ENCODE results near the gene CDC6.

CDC6 gene

DNA sequence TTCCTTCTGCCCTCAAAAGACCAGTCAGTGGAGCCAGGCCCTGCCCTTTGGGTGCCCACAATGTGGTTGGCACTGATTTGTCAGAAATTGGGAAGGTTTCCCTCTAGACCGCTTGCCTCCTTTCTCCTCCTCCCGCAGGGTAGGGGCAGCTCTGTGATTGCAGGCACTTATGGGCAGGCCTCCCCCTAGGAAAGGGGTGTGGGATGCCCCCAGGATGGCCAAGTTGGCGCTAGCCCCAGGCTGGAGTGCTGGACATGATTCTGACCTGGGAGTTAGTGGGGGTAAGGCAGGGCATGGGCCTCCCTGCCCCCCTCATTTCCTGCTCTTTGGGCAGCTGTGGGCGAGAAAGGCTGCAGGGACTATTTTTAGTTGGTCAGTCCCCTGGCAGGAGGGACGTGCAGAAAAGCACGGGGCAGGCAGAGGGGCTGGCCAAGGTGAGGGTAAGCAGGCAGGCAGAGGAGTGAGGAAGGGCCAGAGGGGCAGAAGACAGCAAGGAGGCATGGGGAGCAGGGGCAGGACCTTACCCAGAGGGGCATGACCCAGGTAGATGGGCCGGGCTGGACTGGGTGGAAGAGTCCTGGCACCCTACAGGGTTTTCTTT lies 24.6 kb downstream of the CDC6 start:
- DNase-seq = no peak

DNA sequence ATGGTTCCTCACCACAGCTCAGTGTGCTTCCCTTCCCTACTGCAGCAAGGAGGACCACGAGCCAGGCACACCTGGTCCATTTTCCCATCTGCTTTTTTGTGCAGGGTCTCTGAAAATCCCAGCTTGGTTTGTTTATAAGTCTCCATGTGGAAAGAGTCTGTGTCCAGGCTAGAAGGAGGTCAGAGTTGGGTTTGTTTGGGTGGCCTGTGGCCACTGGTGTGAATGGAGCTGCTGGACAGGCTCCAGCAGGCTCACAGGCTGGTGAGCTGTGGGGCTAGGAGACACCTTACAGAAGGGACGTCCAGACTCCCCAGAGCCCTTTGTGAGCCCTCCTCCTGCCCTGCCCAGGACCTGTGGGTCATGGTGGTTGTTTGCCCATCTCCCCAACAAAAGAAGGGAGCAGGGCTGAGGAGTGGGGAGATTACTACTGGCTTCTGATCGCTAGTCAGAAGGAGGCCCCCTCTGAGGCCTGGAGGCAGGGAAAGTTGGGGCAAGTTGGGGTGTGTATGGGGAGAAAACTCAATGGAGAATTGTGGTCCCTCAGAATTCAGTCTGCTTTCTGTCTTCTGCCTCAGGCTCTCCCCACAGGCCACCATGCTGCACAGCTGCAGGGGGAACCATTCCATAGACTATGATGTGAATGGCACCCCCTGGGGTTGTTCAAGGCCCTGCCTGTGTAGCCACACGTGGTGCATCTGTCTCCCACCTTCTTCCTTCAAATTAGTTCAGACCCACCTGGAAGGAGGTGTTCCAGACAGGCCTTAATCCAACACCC lies 25.4 kb downstream of the CDC6 start:
- DNase-seq = no peak

DNA sequence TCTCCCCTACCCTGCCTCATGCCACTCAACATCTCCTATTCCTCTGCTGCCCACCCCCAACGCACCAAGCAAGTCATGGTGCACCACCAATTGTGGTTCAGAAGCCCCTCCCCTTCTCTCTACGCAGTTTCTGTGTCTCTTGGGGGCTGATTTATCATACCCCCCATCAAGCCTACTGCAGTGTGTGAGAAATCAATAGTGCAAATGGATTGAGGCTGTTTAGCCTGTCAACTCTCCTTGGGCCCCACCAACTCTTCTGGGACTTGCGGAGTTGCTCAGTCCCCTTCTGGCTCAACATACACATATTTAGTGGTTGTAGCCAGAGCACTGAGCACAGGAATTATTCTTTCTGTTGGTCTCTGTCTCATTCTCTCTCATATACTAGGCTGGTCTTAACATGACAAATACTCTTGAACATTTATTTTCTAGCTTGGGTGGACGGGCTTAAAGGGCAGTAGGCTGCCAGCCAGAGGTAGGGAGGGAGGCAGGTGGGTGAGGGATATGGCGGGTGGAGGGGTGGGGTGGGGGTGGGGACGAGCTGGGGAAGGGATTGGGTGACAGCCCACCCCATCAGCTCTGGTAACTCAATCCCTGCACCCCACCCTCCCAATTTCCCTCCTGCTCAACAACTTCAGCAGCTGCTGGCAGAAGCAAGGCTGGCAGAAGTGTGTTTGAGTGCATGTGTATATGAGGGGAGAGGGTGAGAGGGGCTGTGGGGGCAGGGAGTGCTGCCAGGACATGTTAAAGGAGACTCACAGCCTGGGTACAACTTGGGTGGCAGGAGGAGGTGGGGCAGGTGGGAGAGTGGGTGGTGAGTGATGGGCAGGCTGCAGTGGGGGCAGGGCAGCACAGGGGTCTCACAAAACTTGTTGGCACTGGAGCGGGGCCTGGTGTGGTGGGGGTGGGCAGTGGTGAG lies 26.2 kb downstream of the CDC6 start:
- no peak for DNase-seq

DNA sequence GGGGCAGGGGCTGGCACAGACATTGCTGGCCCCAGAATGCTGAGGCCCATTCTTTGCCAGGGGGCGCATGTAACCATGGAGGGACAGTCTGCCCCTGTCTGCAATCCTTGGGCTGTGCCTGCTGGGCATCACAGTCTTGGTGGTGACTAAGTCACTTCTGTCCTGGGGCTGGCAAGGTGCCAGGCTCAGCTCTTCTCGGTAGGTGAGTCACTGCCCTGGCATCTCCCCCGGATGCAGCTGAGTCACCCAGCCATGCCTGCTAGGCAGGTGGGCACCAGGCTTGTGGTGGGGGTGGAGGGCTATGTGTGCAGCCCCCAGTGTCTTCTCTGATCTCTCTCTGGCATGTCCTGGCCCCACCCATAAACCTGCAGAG lies 26.9 kb downstream of the CDC6 start:
- peak; percentile 86 to 88 for DNase-seq

DNA sequence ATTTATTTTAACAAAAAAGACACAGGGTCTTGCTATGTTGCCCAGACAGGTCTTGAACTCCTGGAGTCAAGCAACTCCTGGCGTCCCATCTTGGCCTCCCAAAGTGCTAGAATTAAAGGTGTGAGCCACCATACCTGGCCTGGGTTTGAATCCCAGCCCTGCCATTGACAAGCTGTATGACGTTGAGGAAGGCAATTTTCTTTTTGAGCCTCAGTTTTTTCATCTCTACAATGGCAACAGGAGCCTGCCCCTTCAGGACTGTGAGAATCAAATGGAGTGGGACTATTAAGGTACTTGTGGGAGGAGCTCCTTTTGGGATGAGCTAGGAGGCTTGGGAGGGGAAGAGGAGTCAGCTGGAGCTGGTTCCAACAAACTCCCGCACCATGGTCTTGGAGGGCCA lies 27.5 kb downstream of the CDC6 start:
- no peak for DNase-seq

DNA sequence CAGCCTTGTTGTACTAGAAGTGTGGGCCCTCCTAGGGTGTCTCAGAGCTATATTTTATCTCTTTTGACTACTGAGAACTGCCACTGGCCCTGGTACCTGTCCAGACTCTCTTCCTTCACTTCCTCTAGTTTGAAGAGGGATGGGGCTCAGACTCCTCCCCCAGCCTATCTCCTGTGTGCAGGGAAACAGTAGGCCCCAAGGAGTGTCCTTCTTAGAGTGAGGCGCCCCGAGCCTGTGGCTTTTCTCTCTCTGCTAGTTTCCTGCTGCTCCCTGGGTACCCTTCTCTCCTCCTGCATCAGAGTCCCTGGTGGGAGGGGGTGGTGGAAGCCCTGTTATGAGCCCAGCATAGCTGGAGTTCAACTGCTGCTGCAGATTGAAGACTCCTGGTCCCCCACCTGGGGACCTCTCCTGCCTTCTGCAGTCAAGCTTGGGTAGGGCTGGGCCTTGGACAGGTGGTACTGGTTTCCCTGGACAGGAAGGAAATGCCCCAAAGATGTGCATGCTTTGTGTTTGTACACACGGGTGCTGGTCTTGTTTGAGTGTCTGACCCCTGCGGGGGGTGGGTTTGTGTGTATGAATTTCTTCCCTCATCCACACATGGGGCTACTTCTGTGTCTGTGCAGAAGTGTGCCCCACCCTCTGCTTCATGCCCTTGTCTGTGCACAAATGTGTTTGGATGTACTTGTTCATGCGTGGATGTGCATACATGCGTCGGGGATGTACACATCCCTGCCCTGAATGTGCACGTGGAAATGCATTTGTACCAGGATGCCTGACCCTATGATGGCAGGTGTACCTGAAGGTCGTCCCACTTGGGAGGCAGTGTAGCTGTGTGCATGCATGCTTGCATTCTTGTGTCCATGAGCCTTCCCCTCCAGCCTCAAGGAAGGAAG lies 28.2 kb downstream of the CDC6 start:
- no peak for DNase-seq

DNA sequence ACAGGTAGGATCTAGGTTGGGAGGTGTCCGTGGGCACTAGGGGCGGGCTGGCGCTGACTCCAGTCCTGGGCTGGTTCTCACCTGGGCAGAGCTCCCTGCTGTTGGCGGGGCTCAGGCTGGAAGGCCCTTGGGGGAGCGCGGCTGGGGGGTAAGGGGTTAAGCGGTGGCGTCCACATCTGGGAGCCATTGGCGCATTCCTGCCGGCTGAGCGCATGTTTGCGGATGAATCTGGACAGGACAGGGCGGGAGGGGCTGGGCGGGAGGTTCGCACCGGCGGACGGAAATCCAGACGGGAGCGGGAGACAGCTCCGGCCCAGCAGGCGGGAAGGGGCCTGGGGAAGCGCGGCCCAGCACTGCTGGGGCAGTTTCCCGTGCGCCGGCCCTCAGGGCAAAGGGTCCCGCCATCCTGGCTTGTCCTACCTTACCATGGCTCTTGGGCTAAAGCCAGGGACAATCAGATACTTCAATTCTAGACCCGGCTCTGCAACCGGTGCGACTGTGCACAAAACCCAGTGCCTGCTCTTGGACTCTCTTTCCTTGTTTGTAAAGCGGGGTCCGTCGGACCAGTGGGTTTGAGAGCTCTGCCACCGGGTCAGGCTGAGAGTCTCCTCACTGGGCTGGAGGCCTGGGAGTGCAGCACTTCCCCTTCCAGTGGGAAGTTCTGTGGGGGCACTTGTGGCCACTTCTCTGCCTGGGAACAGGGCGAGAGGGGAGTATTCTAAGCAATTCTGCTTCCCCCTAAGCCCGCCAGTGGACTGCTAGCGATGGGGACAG lies 29.1 kb downstream of the CDC6 start:
- no peak for DNase-seq

DNA sequence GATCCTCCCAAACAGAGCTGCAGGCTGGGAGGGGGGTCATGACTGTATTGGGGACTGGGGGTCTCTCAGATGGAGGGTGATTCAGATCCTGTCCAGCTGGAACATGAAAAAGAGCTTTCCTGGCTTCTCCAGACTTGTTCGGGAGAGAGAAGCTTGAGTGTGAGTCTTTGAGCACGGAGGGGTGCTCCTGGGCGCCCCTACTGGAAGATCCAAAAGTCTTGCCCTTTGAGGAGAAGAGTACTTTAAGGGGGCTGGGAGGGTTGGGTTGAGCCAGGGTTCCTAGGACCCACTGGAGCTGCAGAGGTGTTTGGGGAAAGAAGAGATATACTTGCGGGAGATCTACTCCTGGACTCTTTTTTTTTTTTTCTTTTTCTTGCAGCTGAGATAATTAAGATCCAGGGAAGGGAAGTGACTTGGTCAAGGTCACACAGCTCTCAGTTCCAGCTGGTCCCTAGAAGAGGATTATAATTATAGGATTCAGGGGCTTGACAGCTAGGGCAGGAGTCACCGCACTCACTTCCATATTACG lies 29.7 kb downstream of the CDC6 start:
- peak in 1 of 2 experiments; percentile 57 for DNase-seq

DNA sequence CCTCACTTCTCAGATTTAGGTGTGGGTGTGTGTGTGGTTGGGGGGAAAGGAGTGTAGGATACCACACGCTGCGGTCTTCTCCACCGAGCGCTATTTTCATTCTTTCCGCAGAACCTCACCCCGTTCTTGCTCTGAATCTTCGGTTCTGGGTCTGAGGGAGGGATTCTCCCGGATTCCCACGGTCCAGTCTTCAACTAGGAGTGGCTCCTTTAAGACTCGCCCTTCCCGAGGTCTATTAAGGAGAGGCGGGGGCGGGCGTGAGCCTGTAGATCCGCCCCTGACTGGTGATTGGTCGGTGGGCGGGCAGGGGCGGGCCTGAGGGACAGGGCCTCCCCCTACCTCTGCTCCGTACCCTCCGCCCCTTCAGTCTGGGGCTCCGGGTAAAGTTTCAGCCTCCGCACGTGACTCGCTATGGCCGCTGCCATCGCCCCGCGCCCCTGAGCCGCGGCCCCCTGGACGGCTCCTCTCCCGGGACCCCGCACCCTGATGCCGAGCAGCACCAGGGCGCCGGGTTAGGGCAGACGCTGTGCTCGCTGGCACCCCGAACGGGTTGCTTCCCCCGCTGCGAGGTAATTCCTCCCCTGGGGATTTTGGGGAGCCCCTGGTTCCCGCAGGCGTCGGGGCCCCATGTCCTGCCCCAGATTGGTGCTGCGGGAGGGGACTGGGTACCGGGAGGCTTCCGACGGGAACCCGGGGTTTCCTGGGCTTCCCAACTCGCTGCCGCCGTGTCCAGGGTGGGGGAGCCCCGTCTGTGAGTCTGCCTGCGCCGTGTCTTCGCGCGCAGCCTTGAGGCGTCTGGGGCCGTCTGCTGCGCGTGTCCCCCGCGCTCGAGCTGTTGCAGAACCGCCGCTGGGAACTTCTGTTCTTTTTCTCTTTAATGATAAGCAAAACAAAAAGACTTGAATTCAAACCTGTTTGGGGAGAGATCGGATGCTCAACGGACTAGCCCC lies 30.5 kb downstream of the CDC6 start:
- DNase-seq = peak; percentile 94

DNA sequence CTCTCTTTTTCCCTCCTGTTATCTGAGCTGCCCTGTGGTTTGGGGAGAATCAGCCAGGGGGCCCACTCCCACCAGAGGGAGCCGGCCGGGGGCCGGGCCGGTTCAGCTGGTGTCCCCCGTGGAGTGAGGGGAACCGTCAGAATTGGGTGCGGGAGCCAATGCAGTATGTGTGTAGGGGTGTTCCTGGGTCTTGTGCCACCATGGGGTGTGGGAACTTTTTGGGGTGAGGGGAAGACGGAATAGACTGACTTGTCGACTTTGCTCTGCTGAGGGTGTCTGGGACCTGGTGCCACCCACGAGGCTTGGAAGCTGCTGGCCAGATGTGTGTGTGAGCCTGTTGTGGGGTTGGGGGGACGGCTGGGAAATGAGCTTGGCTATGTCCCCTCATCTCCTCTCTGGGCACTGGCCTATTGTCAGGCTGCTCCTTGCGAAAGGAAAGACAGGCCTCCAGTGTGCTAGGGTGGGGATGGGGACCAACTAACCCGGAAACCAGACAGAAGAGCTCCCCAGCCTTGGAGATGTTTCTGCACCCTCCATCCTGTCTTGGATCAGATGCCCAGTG lies 31.2 kb downstream of the CDC6 start:
- no peak for DNase-seq

DNA sequence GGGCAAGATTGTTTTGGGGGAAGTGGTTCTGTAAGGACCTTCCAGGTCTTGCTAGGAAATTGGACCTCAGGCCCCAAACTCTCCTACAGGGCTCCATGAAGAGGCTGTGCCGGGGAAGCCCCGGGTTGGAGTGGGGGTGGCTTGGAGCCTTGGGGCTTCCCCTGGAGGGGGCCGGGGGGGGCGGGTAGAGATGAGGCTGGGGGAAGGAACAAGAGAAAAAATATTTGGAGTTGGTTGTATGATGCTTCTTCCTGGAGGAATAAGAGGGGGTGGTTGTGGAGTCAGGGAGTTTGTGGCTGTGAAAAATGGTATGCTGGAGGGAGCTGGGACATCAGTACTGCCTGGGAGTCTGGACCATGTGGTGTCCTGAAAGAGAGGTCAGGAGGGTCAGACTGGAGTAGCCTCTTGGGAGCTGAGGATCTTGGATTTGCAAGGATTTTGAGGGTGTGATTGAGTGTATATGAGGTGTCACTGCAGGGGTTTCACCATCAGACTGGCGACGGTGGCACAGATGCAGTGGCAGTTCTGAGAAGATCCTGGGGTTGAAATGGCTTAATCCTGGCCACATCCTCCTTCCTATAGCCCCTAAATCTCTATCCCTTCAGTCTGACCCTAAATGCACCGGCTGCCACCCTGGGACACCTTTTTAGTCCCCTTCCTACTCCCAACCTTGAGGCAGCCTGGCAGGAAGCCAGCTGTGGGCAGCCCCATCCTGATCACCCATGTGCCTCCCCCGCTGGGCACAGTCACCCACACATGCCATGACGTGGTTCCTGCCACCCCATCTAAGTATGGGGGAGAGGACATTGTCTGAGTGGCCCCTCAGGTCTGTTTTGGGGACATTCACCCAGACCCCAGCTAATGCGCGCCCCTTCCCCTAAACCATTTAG lies 32.2 kb downstream of the CDC6 start:
- DNase-seq = peak; percentile 65 to 72

DNA sequence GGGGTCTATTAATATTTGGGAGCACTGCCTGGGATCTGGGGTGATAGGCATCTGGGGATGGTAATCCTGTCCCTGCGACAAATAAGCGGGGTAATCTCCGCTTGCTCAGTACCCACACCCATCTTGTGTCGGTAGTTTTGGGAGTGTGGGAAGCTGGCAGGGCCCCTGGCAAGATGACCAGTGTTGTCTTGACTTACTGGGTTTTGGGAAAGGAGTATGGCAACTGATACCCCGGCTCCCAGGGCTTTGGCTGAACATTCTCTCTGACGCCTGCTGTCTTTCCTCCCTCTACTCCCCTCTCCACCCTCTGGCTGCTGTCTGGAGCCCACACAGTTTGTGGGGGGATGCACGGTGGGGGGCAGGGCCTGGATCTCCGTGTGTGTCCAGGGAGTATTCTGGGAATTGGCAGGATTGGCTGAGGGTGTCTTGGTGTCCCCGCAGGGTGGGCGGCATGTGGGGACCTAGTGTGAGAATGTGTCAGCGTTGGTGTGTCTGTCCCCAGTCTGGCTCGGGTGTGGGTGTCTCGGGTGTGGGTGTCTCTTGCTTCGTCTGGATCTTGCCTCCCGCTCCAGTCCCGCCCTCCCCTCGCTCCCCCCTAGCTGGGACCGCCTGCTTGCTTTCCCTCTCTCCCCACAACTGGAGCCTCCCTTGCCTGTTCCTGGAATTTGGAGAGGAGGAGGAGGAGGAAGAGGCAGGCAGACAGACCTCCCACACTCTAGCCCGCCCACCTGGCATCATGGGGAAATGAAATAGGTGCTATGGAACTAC lies 33.3 kb downstream of the CDC6 start:
- DNase-seq = peak in 1 of 2 experiments; percentile 43

DNA sequence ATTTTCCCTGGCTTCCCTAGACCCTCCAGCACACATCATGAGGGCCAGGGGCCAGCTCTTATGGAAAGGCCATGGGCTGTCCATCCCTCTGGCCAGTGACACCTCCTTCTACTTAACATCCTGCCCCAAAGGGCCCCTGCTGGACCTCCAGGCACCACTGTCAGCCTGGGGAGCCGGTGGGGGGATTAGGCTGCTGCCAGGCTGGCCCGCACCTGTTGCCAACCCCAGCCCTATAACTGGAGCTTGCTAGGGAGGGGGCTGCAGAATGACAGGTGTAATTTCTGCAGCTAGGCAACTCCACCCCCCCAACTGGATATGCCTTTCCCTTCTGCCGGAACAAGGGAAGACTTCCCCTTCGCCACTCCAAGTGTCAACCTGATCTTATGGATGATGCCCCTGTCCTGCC lies 33.8 kb downstream of the CDC6 start:
- DNase-seq = no peak

DNA sequence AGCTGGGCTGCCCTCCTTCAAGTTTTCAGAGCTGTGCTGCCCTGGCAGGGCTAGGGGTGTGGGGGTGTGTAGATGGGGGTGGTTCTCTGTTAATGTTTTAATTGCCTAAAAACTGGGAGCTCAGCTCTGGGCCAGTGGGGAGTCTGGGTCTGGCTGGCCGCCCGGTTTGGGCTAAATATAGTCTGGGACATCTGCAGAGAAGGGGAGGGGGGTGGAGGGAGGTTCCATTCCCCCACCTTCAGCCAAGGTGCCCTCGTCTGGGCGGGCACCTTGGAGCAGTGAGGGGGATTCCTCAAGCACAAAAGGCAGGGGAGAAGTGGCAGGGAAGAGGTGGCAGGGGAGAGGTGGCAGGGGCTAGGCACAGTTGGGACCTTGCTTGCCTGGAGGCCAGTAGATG lies 34.3 kb downstream of the CDC6 start:
- DNase-seq = no peak

DNA sequence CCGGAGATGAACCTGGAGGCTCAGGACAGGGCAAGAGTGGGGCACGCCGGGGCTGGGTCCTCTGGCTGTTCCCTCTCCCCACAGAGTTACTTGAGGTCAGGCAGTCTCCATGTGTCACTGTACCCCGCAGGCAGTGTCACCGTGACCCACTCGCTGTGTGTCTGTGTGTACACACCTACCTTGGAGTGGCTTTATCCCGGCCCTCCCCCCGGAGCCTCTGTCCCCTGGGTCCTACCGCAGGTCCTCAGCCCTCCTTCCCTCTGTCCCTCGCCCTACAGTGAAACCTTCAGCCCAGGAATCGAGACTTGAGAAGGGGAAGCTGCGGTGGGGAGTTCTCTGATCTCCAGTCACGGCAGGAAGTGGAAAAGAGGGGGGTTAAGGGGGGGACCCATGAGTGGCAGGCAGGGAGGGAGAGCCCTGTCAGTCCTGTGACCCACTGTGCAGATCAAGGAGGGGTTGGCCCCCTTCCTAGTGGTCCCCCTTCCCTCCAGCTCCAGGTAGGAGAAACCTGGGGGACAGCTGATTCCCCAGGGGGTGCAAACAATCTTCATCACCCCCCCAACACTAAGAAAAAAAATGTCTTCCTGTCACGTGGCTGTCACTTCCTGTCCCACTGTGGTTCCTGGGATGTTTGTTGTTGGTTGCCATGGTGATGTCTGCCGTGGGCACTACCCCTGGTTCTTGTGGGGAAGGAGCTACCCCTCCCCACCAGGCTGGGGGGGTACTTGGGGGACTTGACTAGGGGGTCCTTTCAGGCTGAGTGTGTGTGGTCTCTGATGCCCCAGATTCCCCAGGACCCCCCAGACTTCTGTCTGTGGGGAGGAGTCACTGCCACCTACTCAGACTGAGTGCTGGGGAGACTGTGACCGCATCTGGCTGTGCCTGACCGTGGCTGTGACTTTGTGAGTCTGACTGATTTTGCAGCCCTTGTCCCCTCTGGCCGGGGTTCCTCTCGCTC lies 35.0 kb downstream of the CDC6 start:
- DNase-seq = peak; percentile 73 to 82
